NCI-H2227 (cell line): ENCODE measurements around the gene STIP1.
A peak's percentile ranks its signal among the peaks of the same experiment; 100 is the strongest.
"Not testable (repeated sequence)": the region's sequence is repeated elsewhere in the genome, so short reads cannot be mapped to it uniquely, and the experiment has no call there.

Experiments used
- DNase-seq: peaks from one replicate; lab custom pipeline; 2025; ENCODE audit not compliant: unreplicated experiment; lab: John Stamatoyannopoulos, UW

Gene STIP1

DNA sequence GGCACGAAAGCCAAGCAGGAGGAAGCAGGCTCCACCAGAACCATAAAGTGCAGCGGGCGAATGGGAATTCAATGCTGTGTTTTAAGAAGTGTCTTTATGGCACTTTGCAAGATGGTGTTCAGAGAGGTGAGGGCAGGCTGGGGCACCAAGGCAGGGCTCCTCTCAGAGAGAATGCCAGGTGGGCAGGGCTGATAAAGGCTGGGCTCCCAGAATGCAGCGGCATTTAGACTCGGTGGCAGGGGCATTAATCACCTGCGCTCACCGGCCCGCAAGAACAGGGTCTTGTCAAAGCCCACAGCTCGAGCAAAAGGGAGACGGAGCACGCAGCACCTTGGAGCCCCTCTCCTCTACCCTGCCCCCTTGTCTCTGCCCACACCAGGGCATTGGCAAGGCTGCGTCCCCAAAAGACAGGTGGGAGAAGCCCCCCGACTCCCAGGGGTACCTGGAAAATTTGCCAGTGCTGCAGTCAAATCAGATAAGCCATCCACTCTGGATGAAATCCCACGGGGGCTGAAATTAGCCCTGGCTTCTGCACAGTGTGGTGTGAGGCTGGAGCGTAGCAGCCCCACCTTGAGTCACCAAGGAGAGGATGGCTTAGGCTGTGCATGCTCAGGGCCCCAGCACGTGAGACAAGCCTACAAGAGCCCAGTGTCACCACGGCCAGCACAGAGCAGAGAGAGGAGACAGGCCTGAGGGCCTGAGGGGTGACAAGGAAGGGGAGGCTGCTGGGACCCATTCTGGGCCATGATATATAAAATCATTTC is 28.2 kb upstream of the STIP1 start:
- DNase-seq, result no peak

- no peak for DNase-seq
These were observed 24.9 kb upstream of the STIP1 start for GRCh38 chr11:64161037-64161436.

GRCh38 chr11:64162769-64163168 is 23.2 kb upstream of the STIP1 start:
- DNase-seq, result not testable (repeated sequence)

DNA sequence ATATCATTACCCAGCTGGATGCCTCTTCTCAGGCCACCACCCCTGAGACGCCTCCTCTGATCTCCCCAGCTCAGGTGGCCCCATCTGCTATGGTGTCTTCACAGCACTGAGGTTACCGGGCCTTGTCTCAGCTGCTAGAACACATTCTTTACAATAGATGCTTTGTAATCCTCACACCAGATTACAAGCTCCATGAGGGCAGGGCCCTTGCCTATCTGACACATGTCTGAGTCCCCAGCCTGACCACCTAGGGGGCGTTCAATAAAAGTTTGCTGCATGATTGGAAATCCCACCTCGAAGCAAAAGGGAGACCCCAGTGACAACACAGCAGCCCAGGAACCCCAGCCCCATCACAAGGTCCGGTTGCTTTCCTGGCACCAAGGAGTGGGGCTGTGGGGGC is 22.0 kb upstream of the STIP1 start:
- DNase-seq, result no peak

DNA sequence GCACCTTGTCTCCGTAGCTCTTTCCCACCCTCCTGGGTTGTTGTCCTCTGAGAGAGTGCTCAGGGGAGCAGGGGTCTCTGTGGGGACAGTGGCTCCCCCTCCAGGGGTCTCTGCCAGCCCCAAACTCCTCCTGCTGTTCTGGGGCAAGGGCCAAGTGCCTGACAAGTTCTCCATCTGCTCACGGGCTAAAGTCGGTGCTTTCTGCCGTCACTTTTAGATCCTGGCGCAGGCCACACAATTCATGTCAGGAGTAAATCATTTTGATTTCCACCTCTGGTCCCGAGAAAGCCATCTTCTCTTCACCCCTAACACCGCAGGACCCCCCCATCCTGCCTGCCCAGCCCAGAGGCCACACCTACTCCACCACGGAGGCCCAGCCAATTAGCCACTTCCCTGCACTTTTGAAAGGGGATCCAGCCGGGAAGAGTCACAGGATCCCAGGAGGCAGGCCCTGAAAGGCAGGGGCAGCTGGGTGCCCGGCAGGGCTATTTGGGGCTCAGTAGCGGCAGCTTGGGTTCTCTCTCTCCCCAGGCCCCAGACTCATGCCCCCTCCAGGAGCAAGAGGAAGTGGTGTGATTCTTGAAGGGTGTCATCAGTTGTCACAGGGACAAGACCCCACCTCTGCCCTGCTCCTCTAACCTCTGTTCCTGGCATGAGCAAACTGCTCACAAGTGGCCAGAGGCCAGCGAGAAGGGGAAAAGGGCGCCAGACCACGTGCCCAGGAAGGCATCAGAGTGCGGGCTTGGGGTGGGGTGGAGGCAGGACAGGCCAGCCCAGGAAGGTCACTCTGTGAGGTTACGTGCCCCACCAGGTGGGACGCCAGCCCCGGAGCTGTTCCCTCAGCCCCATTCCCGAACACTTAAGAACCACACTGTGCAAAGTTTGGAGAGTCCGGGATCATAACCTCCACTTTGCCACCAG is 21.3 kb upstream of the STIP1 start:
- DNase-seq, result peak; percentile 34

GRCh38 chr11:64165481-64165841 is 20.5 kb upstream of the STIP1 start:
- DNase-seq, result peak; percentile 51

DNA sequence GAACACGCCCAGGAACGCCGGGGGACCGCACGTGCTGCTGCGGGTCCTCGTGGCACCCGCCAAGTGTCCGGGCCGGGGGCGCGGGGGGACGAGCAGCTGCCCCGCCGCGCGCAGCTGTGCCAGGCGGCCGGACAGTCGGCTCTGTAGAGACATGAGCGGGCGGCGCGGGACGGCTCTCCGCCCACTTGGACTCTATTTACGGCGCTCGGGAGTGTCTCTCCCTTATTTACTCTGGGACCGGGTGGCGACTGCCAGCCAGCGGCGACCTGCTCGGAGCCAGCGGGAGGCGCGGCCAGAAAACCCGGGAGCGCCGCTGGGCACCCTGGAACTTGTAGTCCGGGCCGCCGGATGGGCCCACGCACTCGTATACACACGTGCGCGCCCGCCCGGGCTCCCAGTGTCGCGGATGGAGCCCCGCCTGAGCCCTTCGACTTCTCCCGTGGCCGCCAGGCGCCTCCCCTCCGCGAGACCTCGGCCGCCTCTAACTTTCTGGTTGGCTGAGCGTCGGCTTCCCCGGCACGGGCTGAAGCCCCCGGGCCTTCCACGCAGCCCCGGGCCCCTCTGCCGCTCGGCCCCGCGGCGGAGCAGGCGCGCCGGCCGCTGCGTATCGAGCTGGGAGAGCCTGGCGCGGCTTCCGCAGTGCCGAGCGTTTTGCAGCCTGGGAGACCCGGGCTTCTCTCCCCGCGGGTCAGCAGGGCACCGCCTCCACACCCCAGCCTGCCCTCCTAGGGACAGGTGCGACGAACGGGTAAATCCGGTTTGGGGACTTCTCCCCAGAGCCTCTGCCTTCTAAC is 19.9 kb upstream of the STIP1 start, which contains the start of gene MACROD1:
TSS of gene MACROD1 (minus strand) at position 272 of the 794 bp plus-strand sequence. CDS start at position 153, 119 bp downstream.
- DNase-seq, result peak; percentile 83

DNA sequence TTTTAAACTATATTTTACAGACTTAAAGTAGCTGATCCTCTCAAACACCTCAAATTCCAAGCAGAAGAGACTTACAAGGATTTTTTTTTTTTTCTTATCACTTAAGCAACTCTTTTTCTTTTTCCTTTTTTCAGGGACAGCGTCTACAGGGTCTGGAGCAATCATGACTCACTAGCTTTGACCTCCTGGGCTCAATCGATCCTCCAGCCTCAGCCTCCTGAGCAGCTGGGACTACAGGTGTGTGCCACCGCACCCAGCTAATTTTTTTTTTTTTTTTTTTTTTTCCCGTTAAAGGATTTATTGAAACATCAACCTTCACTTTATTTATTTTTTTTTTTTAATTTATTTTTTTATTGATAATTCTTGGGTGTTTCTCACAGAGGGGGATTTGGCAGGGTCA is 15.6 kb upstream of the STIP1 start:
- DNase-seq, result no peak

DNA sequence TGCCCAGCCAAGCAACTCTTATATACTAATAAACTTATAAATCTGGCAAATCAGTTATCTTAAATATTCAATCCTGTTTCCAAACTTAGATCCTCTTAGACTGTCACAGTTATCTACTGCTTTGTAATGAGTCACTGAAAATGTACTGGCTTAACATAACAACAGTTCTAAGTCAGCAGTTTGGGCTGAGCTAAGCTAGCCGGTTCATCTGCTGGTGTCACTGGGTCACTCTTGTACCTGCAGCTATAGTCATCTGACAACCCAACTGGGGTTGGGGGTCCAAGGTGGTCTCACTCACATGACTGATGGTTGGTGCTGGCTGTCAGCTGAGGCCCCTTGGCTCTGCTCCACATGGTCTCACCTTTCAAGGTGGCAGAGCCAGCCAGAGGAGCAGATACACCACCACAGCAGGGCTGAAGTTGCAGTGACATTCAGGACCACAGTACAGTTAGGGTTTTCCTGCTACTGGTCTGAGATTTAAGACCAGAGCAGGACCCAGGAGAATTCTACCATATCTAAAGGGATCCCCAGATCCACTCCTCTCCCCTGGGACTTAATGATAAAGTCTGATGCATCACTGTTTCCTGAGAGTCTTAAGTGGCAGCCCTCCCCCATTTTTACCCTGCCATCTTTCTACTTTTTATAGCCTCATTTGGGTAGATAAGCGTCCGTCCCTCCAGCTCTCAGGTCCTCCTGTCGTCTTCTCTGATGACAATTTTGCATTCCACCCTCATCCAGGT is 12.2 kb upstream of the STIP1 start:
- DNase-seq, result no peak

GRCh38 chr11:64176751-64177150 is 9.2 kb upstream of the STIP1 start:
- no peak for DNase-seq

- DNase-seq, result no peak
These were observed 7.8 kb upstream of the STIP1 start for GRCh38 chr11:64178203-64178602.

- DNase-seq, result no peak
These were observed 6.9 kb upstream of the STIP1 start for GRCh38 chr11:64178951-64179639.

- no peak for DNase-seq
These were observed 5.1 kb upstream of the STIP1 start for GRCh38 chr11:64180891-64181290.

GRCh38 chr11:64181506-64182411 is 4.2 kb upstream of the STIP1 start:
- peak; percentile 85 for DNase-seq

DNA sequence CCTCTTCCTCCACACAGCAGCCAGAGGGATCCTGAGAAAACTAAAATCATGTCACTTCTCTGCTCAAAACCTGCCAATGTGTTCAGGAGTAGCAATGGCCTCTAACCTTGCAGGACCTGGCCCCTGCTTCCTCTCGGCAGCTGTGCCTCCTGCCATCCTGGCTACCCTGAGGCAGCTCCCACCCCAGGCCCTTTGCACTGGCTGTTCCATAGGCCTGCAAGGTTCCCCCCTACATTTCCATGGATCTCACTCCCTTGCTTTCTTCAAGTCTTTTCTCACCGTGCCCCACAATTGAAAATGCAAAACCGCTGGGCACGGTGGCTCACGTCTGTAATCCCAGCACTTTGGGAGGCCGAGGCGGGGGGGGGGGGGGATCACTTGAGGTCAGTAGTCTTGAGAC is 2.1 kb upstream of the STIP1 start:
- DNase-seq, result no peak

DNA sequence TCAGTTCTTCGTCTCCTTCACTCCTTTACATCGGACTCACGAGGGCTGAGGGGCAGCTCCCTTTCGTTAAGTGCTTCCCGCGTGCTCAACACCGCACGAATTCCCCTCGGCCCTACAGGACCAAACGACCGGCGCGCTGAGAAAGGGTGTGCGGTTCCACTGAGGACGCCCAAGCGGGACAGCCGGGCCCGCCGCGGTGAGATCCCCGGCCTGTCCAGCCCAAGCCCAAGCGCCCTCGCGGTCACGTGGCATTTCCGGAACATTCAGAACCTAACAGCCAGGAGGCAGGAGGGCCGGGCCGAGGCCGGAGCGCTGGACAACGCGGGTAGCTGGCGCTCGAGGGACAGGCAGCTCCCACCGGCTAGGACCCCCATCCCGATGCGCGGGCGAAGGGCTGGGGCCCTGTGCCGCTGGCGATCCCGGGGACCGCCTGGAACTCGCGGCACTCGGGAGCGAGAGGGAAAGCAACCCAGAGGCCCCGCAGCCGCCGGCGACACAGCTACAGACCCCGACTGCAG is 737 bp upstream of the STIP1 start:
- DNase-seq, result peak; percentile 89

- DNase-seq, result peak; percentile 56
These were observed 658 bp downstream of the STIP1 start for GRCh38 chr11:64186492-64187165.

DNA sequence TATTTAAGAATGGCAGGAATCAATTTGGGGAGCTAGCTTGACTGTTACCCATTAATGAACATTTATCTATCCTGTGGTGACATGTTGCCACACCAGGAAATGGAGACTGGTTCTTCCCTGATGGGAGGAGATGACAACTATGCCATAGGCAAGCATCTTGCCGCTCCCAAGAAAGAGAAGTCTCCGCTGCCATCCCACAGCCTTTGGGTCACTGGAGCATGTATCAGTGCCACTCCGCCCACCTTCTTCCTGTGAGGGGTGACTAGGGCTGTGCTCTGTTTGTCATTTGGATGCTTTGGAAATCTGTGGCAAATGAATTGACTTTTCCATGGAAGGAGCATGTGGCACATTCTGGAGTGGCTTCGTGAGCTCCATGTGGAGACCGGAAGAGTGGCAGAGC is 6.5 kb downstream of the STIP1 start:
- DNase-seq, result no peak
